ENCODE measurements around the gene PFDN4.

DNA sequence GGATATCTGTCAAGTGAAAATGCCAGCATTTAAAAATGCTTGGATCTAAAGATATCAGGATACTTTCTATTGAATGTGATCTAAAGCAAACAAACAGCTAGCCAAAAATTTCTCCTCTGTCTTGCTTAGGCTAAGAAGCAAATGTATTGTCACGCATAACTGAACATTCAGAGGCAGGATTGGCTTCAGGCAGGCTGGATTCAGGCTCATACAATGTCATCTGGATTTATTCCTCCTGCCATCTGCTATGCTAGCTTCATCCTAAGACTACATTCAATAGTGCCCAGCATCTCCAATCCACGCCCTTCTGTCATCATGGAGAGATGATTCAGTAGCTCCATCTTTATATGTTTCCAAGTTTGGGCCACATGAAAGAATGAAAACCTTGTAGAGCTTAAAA is 27.1 kb downstream of the PFDN4 start:
- TF ChIP-seq, protein P1, sequence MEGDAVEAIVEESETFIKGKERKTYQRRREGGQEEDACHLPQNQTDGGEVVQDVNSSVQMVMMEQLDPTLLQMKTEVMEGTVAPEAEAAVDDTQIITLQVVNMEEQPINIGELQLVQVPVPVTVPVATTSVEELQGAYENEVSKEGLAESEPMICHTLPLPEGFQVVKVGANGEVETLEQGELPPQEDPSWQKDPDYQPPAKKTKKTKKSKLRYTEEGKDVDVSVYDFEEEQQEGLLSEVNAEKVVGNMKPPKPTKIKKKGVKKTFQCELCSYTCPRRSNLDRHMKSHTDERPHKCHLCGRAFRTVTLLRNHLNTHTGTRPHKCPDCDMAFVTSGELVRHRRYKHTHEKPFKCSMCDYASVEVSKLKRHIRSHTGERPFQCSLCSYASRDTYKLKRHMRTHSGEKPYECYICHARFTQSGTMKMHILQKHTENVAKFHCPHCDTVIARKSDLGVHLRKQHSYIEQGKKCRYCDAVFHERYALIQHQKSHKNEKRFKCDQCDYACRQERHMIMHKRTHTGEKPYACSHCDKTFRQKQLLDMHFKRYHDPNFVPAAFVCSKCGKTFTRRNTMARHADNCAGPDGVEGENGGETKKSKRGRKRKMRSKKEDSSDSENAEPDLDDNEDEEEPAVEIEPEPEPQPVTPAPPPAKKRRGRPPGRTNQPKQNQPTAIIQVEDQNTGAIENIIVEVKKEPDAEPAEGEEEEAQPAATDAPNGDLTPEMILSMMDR (IDR thresholded peaks at IDR 0.05 in 4 of 5, conservative IDR thresholded peaks at IDR 0.05 in 1 of 5), result no peak
- TF ChIP-seq POLR2A (IDR thresholded peaks at IDR 0.05), result no peak
